Karpas-422 (cell line): ENCODE data around the gene TMEM171. TPM values are rescaled to one million over a fixed set of nuclear protein-coding genes. Genes with fewer than 3 reads are reported as not detected.

ENCODE experiments used
- DNase-seq: peaks from one replicate; pipeline ENCODE4 v3.0.0-alpha.2; 2015
- H2AFZ ChIP-seq: fragments of 200-600 bp; sonication (generic); 2 replicates; pipeline ENCODE4 v1.6.1; 2014; ENCODE audit warnings: antibody characterized with exemption, low read length, mixed read lengths
- H3K27ac ChIP-seq: fragments of 200-600 bp; sonication (generic); 2 replicates; pipeline ENCODE4 v1.5.1; 2014; ENCODE audit warnings: mild to moderate bottlenecking, low read length, moderate library complexity
- H3K27me3 ChIP-seq: fragments of 200-600 bp; sonication (generic); 2 replicates; pipeline ENCODE4 v1.6.1; 2014; ENCODE audit warnings: low read length, mixed read lengths
- H3K36me3 ChIP-seq: fragments of 200-600 bp; sonication (generic); 2 replicates; pipeline ENCODE4 v1.6.1; 2014; ENCODE audit warnings: low read length, mixed read lengths; ENCODE audit not compliant: insufficient read depth
- H3K4me1 ChIP-seq: fragments of 200-600 bp; sonication (generic); 2 replicates; pipeline ENCODE4 v1.6.1; 2014; ENCODE audit warnings: mild to moderate bottlenecking, low read length, mixed read lengths
- H3K4me2 ChIP-seq: fragments of 200-600 bp; sonication (generic); 2 replicates; pipeline ENCODE4 v1.6.1; 2014; ENCODE audit warnings: low read length, low read depth, mild to moderate bottlenecking; ENCODE audit not compliant: poor library complexity, severe bottlenecking
- H3K4me3 ChIP-seq: fragments of 200-600 bp; sonication (generic); 2 replicates; pipeline ENCODE4 v1.5.1; 2014; ENCODE audit warnings: mild to moderate bottlenecking, antibody characterized with exemption, low read length, mixed read lengths
- H3K79me2 ChIP-seq: fragments of 200-600 bp; sonication (generic); 2 replicates; pipeline ENCODE4 v1.6.1; 2014; ENCODE audit warnings: mild to moderate bottlenecking, low read length, mixed read lengths
- H3K9ac ChIP-seq: fragments of 200-600 bp; sonication (generic); 2 replicates; pipeline ENCODE4 v1.6.0; 2014; ENCODE audit warnings: low read length
- H3K9me2 ChIP-seq: fragments of 200-600 bp; sonication (generic), shearing (Covaris generic); replicated peaks from 2 replicates; pipeline ENCODE4 v1.6.0; 2014; ENCODE audit warnings: mild to moderate bottlenecking, low read length, moderate library complexity; ENCODE audit not compliant: insufficient read depth
- H3K9me3 ChIP-seq: fragments of 300-700, 200-600 bp; sonication (generic); 2 replicates; pipeline ENCODE4 v1.6.1; 2014; ENCODE audit warnings: low read length, mixed read lengths
- H4K20me1 ChIP-seq: fragments of 200-600 bp; sonication (generic); 2 replicates; pipeline ENCODE4 v1.6.1; 2014; ENCODE audit warnings: mild to moderate bottlenecking, antibody characterized with exemption, low read length, low read depth; ENCODE audit not compliant: insufficient read depth
- total RNA-seq: library from RNA; depleted of rRNA; stranded (reverse); fragments of >200 nt; shearing (Covaris generic); gene quantifications from 2 replicates; pipeline ENCODE4 v1.2.3, GENCODE V29; 2014; ENCODE audit warnings: low replicate concordance; rRNA removed

The TMEM171 gene, protein sequence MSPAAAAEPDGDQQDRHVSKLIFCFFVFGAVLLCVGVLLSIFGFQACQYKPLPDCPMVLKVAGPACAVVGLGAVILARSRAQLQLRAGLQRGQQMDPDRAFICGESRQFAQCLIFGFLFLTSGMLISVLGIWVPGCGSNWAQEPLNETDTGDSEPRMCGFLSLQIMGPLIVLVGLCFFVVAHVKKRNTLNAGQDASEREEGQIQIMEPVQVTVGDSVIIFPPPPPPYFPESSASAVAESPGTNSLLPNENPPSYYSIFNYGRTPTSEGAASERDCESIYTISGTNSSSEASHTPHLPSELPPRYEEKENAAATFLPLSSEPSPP
- total RNA-seq, result not detected in 2 replicates

DNA sequence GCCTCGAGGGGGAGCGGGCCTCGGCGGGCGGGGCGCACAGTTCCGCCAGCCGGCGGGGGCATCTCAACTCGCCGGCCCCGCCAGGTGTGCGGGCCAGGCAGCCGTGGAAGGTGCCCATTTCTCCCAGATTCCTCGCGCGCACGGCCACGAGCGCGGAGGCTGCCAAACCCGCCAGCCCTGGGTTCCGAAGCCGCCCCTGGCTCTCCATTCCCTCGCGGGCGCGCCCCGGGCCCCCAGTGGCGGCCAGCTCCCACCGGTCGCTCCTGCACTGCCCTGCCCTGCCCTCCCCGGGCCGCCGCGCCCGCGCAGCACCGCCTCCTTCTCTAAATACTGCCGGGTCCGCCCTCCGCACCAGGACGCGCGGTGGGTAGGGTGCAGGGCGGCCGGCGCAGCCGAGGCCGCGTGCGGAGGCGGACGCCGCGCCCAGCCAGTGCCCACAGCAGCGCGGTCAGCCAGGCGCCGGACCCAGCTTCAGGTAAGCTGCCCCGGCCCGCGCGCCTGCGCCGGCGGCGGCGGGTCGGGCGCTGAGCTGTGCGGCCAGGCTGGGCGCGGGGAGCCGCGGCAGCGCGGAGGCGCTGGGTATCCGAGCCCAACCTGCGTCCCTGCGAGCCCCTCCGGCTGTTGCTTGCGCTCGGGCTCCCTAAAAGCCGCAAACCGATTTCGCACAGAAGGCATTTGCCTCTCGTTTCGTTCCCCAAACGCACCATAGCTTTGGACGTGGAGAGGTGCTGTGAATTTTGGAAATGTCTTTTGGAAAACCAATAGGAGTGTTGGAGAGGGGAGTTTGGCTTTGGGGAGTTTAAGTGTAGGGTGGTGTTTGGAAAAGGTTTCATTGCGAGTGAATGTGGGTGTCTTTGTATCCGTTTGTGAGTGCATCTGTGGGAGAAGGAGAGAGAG lies at the start of gene TMEM171:
TSS of gene TMEM171 (plus strand) at position 354 of the 897 bp plus-strand sequence. CDS start 2,799 bp downstream, outside the sequence.
- Histone ChIP-seq H3K9me2 (no peaks in the 10 kb centered on the region), H3K36me3 (no peaks in the 10 kb centered on the region), H3K9me3 (no peaks in the 10 kb centered on the region), H3K27ac (no peak within 1 kb of the TSS), H3K79me2 (no peaks in the 10 kb centered on the region), H2AFZ (no peak within 1 kb of the TSS), H3K4me3 (no peak within 1 kb of the TSS), H4K20me1 (no peaks in the 10 kb centered on the region), H3K4me2 (no peak within 1 kb of the TSS), H3K4me1 (no peaks in the 10 kb centered on the region), H3K9ac (no peak within 1 kb of the TSS), H3K27me3 (no peaks in the 10 kb centered on the region)
- no peak for DNase-seq

DNA sequence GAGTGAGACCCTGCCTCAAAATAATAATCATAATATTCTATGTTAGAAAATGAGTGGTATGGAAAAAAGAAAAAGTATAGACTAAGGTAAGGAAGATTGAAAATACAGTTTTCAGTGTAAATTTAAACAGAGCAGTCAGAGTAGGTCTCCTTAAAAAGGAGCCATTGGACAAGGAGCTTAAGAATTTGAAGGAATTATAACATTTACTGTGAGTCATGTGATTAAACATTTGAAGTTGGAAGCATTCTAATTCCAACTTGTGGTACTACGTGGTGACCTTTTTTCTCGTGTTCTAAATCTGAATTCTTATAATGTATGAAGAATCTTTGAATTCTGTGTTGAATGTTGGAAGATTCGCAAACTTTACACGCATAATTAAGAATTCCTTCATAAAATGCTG lies 39.3 kb upstream of the TMEM171 start:
- Histone ChIP-seq H2AFZ (no peak overlapping the region), H3K4me3 (no peak overlapping the region), H4K20me1 (no peaks in the 10 kb centered on the region), H3K27me3 (no peaks in the 10 kb centered on the region), H3K9me2 (no peaks in the 10 kb centered on the region), H3K4me2 (no peak overlapping the region), H3K27ac (no peak overlapping the region), H3K4me1 (no peaks in the 10 kb centered on the region), H3K36me3 (no peaks in the 10 kb centered on the region), H3K79me2 (no peaks in the 10 kb centered on the region), H3K9ac (no peak overlapping the region), H3K9me3 (no peaks in the 10 kb centered on the region)
- no peak for DNase-seq

- Histone ChIP-seq H3K4me3 (no peak overlapping the region), H3K4me1 (no peaks in the 10 kb centered on the region), H3K4me2 (no peak overlapping the region), H3K27ac (no peak overlapping the region), H3K9me2 (no peaks in the 10 kb centered on the region), H3K36me3 (no peaks in the 10 kb centered on the region), H4K20me1 (no peaks in the 10 kb centered on the region), H2AFZ (no peak overlapping the region), H3K9me3 (no peaks in the 10 kb centered on the region), H3K27me3 (no peaks in the 10 kb centered on the region), H3K79me2 (no peaks in the 10 kb centered on the region), H3K9ac (no peak overlapping the region)
- DNase-seq, result no peak
Measured at GRCh38 chr5:73088026-73088425, 32.3 kb upstream of the TMEM171 start.

DNA sequence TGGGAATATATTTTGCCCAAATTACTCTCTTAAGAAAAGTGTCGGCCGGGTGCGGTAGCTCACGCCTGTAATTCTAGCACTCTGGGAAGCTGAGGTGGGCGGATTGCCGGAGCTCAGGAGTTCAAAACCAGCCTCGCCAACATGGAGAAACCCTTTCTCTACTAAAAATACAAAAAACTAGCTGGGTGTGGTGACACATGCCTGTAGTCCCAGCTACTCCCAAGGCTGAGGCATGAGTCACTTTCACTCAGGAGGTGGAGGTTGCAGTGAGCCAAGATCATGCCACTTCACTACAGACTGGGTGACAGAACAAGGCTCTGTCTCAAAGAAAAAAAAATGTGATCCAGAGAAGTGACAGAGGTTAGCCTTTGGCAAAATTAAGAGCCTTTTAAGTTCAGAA lies 26.4 kb upstream of the TMEM171 start:
- Histone ChIP-seq H3K9ac (no peak overlapping the region), H3K27me3 (0 out of 2 replicates have a peak, but pooled peaks cover 3% of the 10 kb centered on the region), H2AFZ (no peak overlapping the region), H3K4me2 (no peak overlapping the region), H3K79me2 (no peaks in the 10 kb centered on the region), H4K20me1 (no peaks in the 10 kb centered on the region), H3K4me3 (no peak overlapping the region), H3K4me1 (no peaks in the 10 kb centered on the region), H3K27ac (no peak overlapping the region), H3K9me3 (no peaks in the 10 kb centered on the region), H3K36me3 (no peaks in the 10 kb centered on the region), H3K9me2 (no peaks in the 10 kb centered on the region)
- DNase-seq, result no peak

GRCh38 chr5:73094415-73094814 lies 26.0 kb upstream of the TMEM171 start:
- no peaks in the 10 kb centered on the region for H3K9me2 ChIP-seq
- no peaks in the 10 kb centered on the region for H3K4me1 ChIP-seq
- no peaks in the 10 kb centered on the region for H4K20me1 ChIP-seq
- no peak overlapping the region for H3K4me3 ChIP-seq
- H3K4me2 ChIP-seq, result no peak overlapping the region
- no peak overlapping the region for H2AFZ ChIP-seq
- no peak overlapping the region for H3K9ac ChIP-seq
- H3K27ac ChIP-seq, result no peak overlapping the region
- H3K27me3 ChIP-seq, result 0 out of 2 replicates have a peak, but pooled peaks cover 3% of the 10 kb centered on the region
- H3K79me2 ChIP-seq, result no peaks in the 10 kb centered on the region
- no peak for DNase-seq
- H3K36me3 ChIP-seq, result no peaks in the 10 kb centered on the region
- H3K9me3 ChIP-seq, result no peaks in the 10 kb centered on the region

GRCh38 chr5:73095564-73096238 lies 24.7 kb upstream of the TMEM171 start:
- H3K4me3 ChIP-seq, result no peak overlapping the region
- no peaks in the 10 kb centered on the region for H4K20me1 ChIP-seq
- H3K36me3 ChIP-seq, result no peaks in the 10 kb centered on the region
- H2AFZ ChIP-seq, result no peak overlapping the region
- no peaks in the 10 kb centered on the region for H3K4me1 ChIP-seq
- no peak overlapping the region for H3K27ac ChIP-seq
- no peaks in the 10 kb centered on the region for H3K9me3 ChIP-seq
- no peak overlapping the region for H3K4me2 ChIP-seq
- H3K27me3 ChIP-seq, result 0 out of 2 replicates have a peak, but pooled peaks cover 3% of the 10 kb centered on the region
- no peak for DNase-seq
- H3K79me2 ChIP-seq, result no peaks in the 10 kb centered on the region
- no peak overlapping the region for H3K9ac ChIP-seq
- no peaks in the 10 kb centered on the region for H3K9me2 ChIP-seq

DNA sequence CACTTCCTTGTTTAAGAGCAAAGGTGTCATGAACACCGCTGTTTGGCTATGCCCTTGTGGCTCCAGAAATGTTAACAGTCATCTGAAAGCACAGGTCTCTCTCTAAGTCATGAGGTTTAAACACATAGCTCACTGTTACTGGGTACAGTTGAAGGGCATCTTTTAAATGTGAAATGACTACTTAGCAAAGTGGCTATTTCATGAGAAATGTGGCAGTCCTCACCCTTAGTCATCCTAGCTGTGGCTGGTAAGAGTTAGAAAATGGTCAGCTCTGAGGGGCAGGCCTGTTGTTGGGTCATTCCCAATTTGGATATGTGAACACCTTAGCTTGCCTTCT lies 24.2 kb upstream of the TMEM171 start:
- Histone ChIP-seq H3K4me3 (no peak overlapping the region), H3K4me2 (no peak overlapping the region), H3K9me3 (no peaks in the 10 kb centered on the region), H3K9me2 (no peaks in the 10 kb centered on the region), H3K9ac (no peak overlapping the region), H3K36me3 (no peaks in the 10 kb centered on the region), H2AFZ (no peak overlapping the region), H3K27me3 (0 out of 2 replicates have a peak, but pooled peaks cover 3% of the 10 kb centered on the region), H3K4me1 (no peaks in the 10 kb centered on the region), H3K79me2 (no peaks in the 10 kb centered on the region), H3K27ac (no peak overlapping the region), H4K20me1 (no peaks in the 10 kb centered on the region)
- DNase-seq, result no peak

DNA sequence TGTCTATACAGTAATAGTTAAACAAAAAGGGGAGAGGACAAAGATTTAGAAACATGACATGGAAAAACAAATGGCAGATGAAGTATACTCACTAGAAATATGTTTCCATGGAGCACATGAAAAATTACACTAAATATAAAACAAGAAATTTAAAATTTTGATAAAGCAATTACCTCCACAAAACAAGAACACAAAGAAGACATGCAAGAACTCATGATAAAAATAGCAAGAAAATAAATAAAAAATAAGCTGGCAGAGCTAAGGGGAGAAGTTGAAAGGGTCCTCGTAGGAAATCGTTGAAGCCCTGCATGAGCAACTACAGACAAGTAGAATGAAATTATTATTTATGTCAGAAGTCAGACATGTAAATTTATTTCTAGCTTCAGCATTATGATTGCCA lies 22.6 kb upstream of the TMEM171 start:
- no peak overlapping the region for H3K4me3 ChIP-seq
- 0 out of 2 replicates have a peak, but pooled peaks cover 3% of the 10 kb centered on the region for H3K27me3 ChIP-seq
- H3K9me2 ChIP-seq, result no peaks in the 10 kb centered on the region
- no peak for DNase-seq
- H4K20me1 ChIP-seq, result no peaks in the 10 kb centered on the region
- no peak overlapping the region for H3K27ac ChIP-seq
- no peak overlapping the region for H2AFZ ChIP-seq
- H3K79me2 ChIP-seq, result no peaks in the 10 kb centered on the region
- no peaks in the 10 kb centered on the region for H3K4me1 ChIP-seq
- no peak overlapping the region for H3K9ac ChIP-seq
- no peaks in the 10 kb centered on the region for H3K36me3 ChIP-seq
- no peak overlapping the region for H3K4me2 ChIP-seq
- H3K9me3 ChIP-seq, result no peaks in the 10 kb centered on the region
